Body of pancreas (tissue), 4 donors: Measurements from ENCODE around the gene CSPG4. TPM values are rescaled to one million over a fixed set of nuclear protein-coding genes. Genes with fewer than 3 reads are reported as not detected.

ENCODE experiments used
- ATAC-seq: fragments of 150-250 bp; one replicate; pipeline ENCODE4 v1.9.1; 2016
- DNase-seq, 4 donors: peaks; one replicate each; pipeline ENCODE4 v3.0.0-alpha.2; 2019
- H3K27ac ChIP-seq, 4 donors: fragments of 200-600 bp; sonication (generic); 1 replicate in 3 of 4; 2 replicates in 1 of 4; pipeline versions ENCODE4 v1.5.1 to v1.6.1; 2016 to 2019; ENCODE audit warnings: mild to moderate bottlenecking in 1 of 4, mixed read lengths in 1 of 4, moderate library complexity in 1 of 4
- H3K27me3 ChIP-seq, 2 donors: fragments of 200-600 bp; sonication (generic); one replicate each; pipeline ENCODE4 v1.6.0; 2016; ENCODE audit warnings: mild to moderate bottlenecking in 1 of 2
- H3K36me3 ChIP-seq, 2 donors: fragments of 200-600 bp; sonication (generic); replicated peaks in 1 of 2; 2 replicates each; pipeline ENCODE4 v1.5.1; 2016; ENCODE audit warnings: low read depth in 2 of 2; ENCODE audit not compliant: insufficient read depth in 1 of 2
- H3K4me1 ChIP-seq: fragments of 200-600 bp; sonication (generic); one replicate; pipeline ENCODE4 v1.6.0; 2016
- H3K4me3 ChIP-seq, 2 donors: fragments of 200-600 bp; sonication (generic); 1 replicate in 1 of 2; 2 replicates in 1 of 2; pipeline ENCODE4 v1.5.1; 2016 to 2019
- H3K9me3 ChIP-seq, 3 donors: fragments of 200-600 bp; sonication (generic); 1 replicate in 2 of 3; 2 replicates in 1 of 3; pipeline ENCODE4 v1.5.1; 2016
- POLR2A ChIP-seq, 3 donors: fragments of 450-650 bp; IDR thresholded peaks; one replicate each; pipeline ENCODE4 v1.6.1; 2016; ENCODE audit warnings: antibody characterized with exemption in 3 of 3, mild to moderate bottlenecking in 2 of 3
- WGBS, 2 donors: methylation state at CpG; one replicate each; pipeline ENCODE4 v1.1.5; 2017; 5-methylcytosine and 5-hydroxymethylcytosine counted together
- intact Hi-C: fragments of 100-400 bp; cut with DNase I; formaldehyde crosslinking; loops from one replicate; pipeline ENCODE4 v1.15.1; 2023
- total RNA-seq, 2 donors: library from RNA; depleted of rRNA; stranded (reverse); fragments of >200 nt; gene quantifications; one replicate each; pipeline ENCODE4 v1.1.0, GENCODE V29; 2016
- TF ChIP-seq, protein P1 (sequence below), 7 experiments: fragments of 450-650 bp in 4 of 7; fragments of 200-600 bp in 3 of 7; sonication (generic) in 3 of 7; IDR thresholded peaks; one replicate each; pipeline ENCODE4 v1.5.1; 2016 to 2019; ENCODE audit warnings: antibody characterized with exemption in 7 of 7

CSPG4 gene
- total RNA-seq, 2 donors from 2014 or later, result 3.1 to 13.8 TPM

GRCh38 chr15:75677465-75678323, 35.0 kb downstream of the CSPG4 start:
- Histone ChIP-seq H3K36me3 (no peaks in the 10 kb centered on the region), H3K4me1 (peaks cover 18% of the 10 kb centered on the region), H3K9me3 (no peaks in the 10 kb centered on the region), H3K4me3 (no peak overlapping the region), H3K27ac (no peak overlapping the region), H3K27me3 (no peaks in the 10 kb centered on the region)
- TF ChIP-seq POLR2A (IDR thresholded peaks at IDR 0.05), result no peak
- TF ChIP-seq, protein P1, sequence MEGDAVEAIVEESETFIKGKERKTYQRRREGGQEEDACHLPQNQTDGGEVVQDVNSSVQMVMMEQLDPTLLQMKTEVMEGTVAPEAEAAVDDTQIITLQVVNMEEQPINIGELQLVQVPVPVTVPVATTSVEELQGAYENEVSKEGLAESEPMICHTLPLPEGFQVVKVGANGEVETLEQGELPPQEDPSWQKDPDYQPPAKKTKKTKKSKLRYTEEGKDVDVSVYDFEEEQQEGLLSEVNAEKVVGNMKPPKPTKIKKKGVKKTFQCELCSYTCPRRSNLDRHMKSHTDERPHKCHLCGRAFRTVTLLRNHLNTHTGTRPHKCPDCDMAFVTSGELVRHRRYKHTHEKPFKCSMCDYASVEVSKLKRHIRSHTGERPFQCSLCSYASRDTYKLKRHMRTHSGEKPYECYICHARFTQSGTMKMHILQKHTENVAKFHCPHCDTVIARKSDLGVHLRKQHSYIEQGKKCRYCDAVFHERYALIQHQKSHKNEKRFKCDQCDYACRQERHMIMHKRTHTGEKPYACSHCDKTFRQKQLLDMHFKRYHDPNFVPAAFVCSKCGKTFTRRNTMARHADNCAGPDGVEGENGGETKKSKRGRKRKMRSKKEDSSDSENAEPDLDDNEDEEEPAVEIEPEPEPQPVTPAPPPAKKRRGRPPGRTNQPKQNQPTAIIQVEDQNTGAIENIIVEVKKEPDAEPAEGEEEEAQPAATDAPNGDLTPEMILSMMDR (IDR thresholded peaks at IDR 0.05), result no peak
- intact Hi-C loops, result no loop called here
- DNase-seq, result no peak
- WGBS, 2 donors, result 80 to 88% methylated on average over 13 to 15 of the region's 16 CpGs
- no peak for ATAC-seq

DNA sequence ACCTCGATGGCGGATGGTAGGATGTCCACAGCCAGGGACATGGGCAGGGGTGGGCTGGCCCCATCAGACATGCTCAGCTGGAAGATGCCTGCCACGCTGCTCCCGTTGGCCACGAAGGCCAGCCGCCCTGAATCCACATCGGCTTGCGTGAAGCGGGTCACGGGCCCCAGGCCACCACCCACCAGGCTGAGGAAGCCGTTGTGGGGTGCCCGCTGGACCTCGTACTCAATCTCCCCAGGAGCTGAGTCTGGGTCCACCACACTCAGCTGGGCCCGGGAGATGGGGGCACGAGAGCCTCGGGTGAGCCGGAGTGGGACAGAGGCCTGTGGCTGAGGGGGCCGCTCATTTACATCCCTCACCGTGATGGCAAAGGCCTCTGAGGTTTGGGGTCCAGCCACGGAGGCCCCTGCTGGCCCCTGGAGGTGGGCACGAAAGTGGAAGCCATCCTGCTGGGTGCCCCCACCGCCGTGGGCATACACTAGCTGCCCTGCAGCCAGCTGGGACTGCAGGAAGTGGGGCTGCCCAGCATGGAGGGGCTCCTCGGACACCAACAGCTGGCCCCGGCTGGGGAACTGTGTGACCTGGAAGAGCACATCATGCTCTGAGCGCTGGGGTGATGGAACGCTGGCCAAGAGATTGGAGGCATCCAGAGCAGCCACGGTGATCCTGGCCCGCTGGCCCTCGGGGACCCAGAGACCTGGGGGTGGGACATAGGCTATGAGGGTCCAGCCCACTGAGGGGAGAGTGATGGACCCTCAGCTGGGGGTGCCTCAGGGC, 35.8 kb downstream of the CSPG4 start:
- intact Hi-C loops, result no loop called here
- Histone ChIP-seq H3K27ac (no peak overlapping the region), H3K27me3 (no peaks in the 10 kb centered on the region), H3K36me3 (no peaks in the 10 kb centered on the region), H3K4me3 (no peak overlapping the region), H3K4me1 (peaks cover 19% of the 10 kb centered on the region), H3K9me3 (no peaks in the 10 kb centered on the region)
- 84% methylated on average over 27 of the region's 30 CpGs; no CpG with 5 or more reads in 1 of the 2 donors for WGBS, 2 donors
- ATAC-seq (no peak), DNase-seq (no peak)
- TF ChIP-seq POLR2A (IDR thresholded peaks at IDR 0.05), result no peak
- TF ChIP-seq, protein P1 (IDR thresholded peaks at IDR 0.05), result no peak

DNA sequence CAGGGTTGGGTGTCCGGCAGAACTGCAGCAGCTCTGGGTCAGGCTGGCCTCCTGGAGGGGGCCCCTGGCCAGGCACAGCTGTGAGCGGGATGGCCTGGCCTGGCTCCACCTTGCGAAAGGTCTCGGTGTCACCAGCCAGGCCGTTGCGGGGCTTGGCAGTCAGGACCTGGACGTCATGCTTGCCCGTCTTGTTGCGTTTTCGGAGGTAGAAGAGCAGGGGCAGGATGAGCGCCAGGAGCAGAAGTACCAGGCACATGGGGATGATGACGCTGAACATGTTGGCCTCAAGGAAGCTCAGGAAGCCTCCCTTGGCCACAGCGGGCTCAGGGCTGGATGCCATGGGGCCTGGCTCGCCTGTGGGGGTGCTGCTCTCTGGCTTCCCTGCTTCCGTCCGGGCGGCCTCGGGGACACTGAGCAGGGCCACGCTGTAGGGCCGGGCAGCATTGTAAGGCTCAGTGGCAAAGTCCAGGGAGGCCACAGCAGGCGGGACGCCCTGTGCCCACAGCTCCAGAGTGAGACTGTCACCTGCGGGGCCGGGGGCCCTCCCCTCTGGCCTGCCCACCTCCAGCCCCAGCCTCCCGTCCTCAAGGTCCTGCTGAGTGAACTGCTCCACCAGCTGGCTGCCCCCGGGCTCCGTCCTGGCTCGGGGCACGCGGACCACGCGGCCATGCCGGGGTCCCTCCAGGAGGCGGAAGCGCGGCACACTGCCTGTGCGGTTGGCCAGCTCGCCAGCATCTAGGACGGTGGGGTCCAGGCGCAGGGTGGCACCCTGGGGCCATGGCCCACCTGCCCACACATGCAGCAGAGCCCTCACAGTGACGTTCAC, 36.9 kb downstream of the CSPG4 start:
- Histone ChIP-seq H3K36me3 (no peaks in the 10 kb centered on the region), H3K9me3 (no peaks in the 10 kb centered on the region), H3K4me1 (peaks cover 22% of the 10 kb centered on the region), H3K27me3 (no peaks in the 10 kb centered on the region), H3K27ac (no peak overlapping the region), H3K4me3 (no peak overlapping the region)
- no peak for ATAC-seq
- intact Hi-C loops, result no loop called here
- no peak for TF ChIP-seq POLR2A (IDR thresholded peaks at IDR 0.05)
- TF ChIP-seq, protein P1 (IDR thresholded peaks at IDR 0.05), result no peak
- 90 to 100% methylated on average over 1 to 32 of the region's 41 CpGs for WGBS, 2 donors
- DNase-seq, result no peak

- Histone ChIP-seq H3K27me3 (no peaks in the 10 kb centered on the region), H3K4me1 (peaks cover 24% of the 10 kb centered on the region), H3K27ac (no peak overlapping the region), H3K36me3 (no peaks in the 10 kb centered on the region), H3K4me3 (no peak overlapping the region), H3K9me3 (no peaks in the 10 kb centered on the region)
- DNase-seq, result no peak
- no peak for TF ChIP-seq POLR2A (IDR thresholded peaks at IDR 0.05)
- TF ChIP-seq, protein P1 (IDR thresholded peaks at IDR 0.05), result no peak
- 68 to 83% methylated on average over 5 to 8 of the region's 8 CpGs for WGBS, 2 donors
- intact Hi-C loops, result no loop called here
- ATAC-seq, result no peak
These were observed 38.3 kb downstream of the CSPG4 start for GRCh38 chr15:75674366-75674765.
